ENCODE measurements around the gene IL18RAP.

IL18RAP gene

GRCh38 chr2:102423368-102423767 is 408 bp downstream of the IL18RAP start:
- DNase-seq, result no peak

GRCh38 chr2:102424754-102425153 is 1.8 kb downstream of the IL18RAP start:
- DNase-seq, result no peak

GRCh38 chr2:102425441-102426132 is 2.6 kb downstream of the IL18RAP start:
- no peak for DNase-seq

- DNase-seq, result no peak
Measured at GRCh38 chr2:102427249-102427648, 4.3 kb downstream of the IL18RAP start.

- no peak for DNase-seq
Measured at GRCh38 chr2:102428573-102428972, 5.6 kb downstream of the IL18RAP start.

GRCh38 chr2:102432386-102432785 is 9.4 kb downstream of the IL18RAP start:
- DNase-seq, result no peak

- no peak for DNase-seq
Measured at GRCh38 chr2:102433973-102434654, 11.2 kb downstream of the IL18RAP start.

- DNase-seq, result no peak
Measured at GRCh38 chr2:102434655-102435381, 11.9 kb downstream of the IL18RAP start.

- no peak for DNase-seq
Measured at GRCh38 chr2:102435741-102436140, 12.8 kb downstream of the IL18RAP start.

GRCh38 chr2:102436323-102436722 is 13.4 kb downstream of the IL18RAP start:
- no peak for DNase-seq

GRCh38 chr2:102437122-102437521 is 14.2 kb downstream of the IL18RAP start:
- DNase-seq, result no peak

GRCh38 chr2:102438111-102438510 is 15.2 kb downstream of the IL18RAP start:
- DNase-seq, result no peak

- no peak for DNase-seq
Measured at GRCh38 chr2:102438578-102438977, 15.6 kb downstream of the IL18RAP start.

GRCh38 chr2:102439065-102439695 is 16.2 kb downstream of the IL18RAP start:
- DNase-seq, result no peak

- DNase-seq, result peak in 1 of 2 donors; percentile 40
Measured at GRCh38 chr2:102442967-102443828, 20.2 kb downstream of the IL18RAP start.

- no peak for DNase-seq
Measured at GRCh38 chr2:102444233-102444632, 21.3 kb downstream of the IL18RAP start.

- DNase-seq, result no peak
Measured at GRCh38 chr2:102446936-102447335, 24.0 kb downstream of the IL18RAP start.

- DNase-seq, result peak in 1 of 2 donors; percentile 42
Measured at GRCh38 chr2:102449370-102449974, 26.5 kb downstream of the IL18RAP start.

GRCh38 chr2:102451968-102452367 is 29.0 kb downstream of the IL18RAP start:
- no peak for DNase-seq

- no peak for DNase-seq
Measured at GRCh38 chr2:102453501-102453900, 30.5 kb downstream of the IL18RAP start.

GRCh38 chr2:102455061-102455670 is 32.2 kb downstream of the IL18RAP start:
- no peak for DNase-seq

- no peak for DNase-seq
Measured at GRCh38 chr2:102460467-102460866, 37.5 kb downstream of the IL18RAP start.

All from bone marrow (tissue), 2 donors.